Keratinocyte (primary cell): ENCODE results near the gene MAST2.

Experiments used
- CTCF ChIP-seq, 3 experiments: IDR thresholded peaks in 1 of 3; conservative IDR thresholded peaks in 1 of 3; optimal IDR thresholded peaks in 1 of 3; 2 replicates in 2 of 3; 3 replicates in 1 of 3; pipeline versions ENCODE3 to v1.5.1; 2011; ENCODE audit warnings: low read length in 3 of 3, mild to moderate bottlenecking in 3 of 3, moderate library complexity in 2 of 3, control low read depth in 1 of 3, inconsistent platforms in 1 of 3; ENCODE audit not compliant: insufficient read depth in 2 of 3; ENCODE audit errors: extremely low read depth in 1 of 3
- EZH2 ChIP-seq: IDR thresholded peaks from one replicate; pipeline ENCODE4 v1.6.1; 2012; ENCODE audit warnings: inconsistent platforms, mild to moderate bottlenecking, low read length, moderate library complexity

DNA sequence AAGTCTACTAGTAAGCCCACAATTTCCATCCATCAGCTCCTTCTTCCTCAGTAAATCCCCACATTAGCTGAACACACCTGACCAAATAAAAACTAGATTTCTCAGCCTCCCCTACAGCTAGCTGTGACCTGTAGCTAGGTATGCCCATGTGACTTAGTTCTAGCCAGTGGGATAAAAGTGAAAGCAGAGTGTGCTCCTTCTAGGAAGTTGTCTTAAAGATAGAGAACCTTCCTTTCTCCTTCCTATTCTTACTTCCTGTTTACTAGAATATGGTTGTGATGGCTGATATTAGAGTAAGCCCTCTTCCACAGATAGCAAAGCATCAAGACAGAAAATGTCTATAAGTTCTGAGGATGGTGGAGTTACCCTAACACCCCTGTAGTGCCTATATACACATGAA is 262.0 kb downstream of the MAST2 start:
- no peak for TF ChIP-seq CTCF (optimal IDR thresholded peaks at IDR 0.05 in 1 of 3, IDR thresholded peaks at IDR 0.05 in 1 of 3, conservative IDR thresholded peaks at IDR 0.05 in 1 of 3; ENCODE audit: extremely low read depth in 1 of 3, insufficient read depth in 2 of 3, low read length in 3 of 3)
- TF ChIP-seq EZH2: no peak
